ENCODE data around the gene TMEM219.

The TMEM219 gene

DNA sequence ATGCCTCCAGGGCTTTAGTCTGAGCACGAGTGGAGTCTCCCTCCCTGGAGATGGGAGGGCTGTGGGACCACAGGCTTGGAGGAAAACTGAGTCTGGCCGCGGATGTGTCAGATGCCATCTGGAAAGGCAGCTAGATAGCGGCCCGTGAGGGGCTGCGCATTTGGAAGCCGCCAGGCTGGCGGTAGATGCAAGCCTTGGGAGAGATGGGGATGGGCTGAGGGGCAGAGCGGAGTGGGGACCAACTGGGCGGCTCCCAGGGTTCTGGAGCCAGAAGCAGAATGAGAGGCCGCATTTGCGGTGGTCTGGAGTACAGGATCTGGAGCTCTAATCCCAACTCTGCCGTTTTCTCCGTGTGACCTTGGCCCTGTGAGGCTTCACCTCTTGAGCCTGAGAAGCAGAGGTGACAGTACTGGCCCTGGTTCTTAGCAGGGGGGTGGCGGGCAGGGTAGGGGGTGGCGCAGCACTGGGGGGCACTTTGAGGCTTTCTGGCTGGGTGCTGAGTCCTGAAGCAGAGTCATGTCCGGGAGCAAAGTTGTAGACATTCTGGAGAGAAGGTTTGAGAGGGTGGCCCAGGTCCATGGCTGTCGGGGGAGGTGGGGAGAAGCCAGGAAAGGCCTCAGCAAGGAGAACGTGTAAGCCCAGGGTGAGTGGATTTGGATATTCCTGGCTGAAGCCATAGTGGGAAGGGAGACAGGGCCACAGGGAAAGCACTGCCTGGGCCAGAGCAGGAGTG lies 40.9 kb downstream of the TMEM219 start:
- FAIRE-seq (no peak), DNase-seq (ENCODE audit: insufficient read length) (no peak)
- TF ChIP-seq POLR2AphosphoS5 (IDR thresholded peaks at IDR 0.05; ENCODE audit: low read depth, low read length) (no peak), TAF1 (IDR thresholded peaks at IDR 0.05; ENCODE audit: borderline replicate concordance, low read depth, low read length) (no peak), POLR2A (IDR thresholded peaks at IDR 0.05; ENCODE audit: low read depth, low read length) (no peak)

DNA sequence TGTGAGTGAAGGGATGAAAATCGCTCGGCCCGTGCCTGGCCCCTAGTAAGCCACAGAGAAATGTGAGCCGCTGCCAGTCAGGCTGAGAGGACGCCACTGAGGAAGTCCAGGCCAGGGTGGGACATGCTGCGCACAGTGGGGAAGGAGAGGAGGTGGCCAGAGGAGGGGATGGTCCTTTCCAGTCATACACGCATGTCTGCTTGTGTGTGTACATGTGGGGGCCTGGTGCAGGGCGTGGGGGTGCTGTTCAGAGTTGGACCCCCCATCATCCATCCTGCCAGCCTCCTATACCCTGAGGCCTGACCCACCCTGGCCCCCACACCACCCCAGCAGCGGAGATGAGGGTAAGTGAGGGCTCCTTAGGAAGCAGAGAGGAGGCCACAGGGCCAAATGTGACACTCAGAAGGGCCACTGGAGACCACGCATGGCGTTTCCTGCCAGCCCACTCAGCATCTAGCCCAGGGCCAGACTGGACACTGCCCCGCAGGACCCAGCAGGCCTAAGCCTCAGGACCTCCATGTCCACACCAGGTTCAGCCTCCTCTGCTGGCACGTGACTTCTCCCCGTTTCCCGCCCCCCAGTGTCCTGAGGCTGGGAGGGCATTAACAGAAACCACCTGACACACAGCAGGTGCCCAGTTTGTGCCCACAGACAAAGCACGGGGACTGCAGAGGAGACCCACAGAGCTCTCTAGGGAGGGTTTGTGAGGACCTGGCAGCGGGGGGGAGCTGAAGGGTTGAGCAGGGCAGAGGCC lies 42.0 kb downstream of the TMEM219 start:
- no peak for FAIRE-seq
- TF ChIP-seq TAF1 (IDR thresholded peaks at IDR 0.05; ENCODE audit: borderline replicate concordance, low read depth, low read length) (no peak), POLR2A (IDR thresholded peaks at IDR 0.05; ENCODE audit: low read depth, low read length) (no peak), POLR2AphosphoS5 (IDR thresholded peaks at IDR 0.05; ENCODE audit: low read depth, low read length) (no peak)
- no peak for DNase-seq (ENCODE audit: insufficient read length)

DNA sequence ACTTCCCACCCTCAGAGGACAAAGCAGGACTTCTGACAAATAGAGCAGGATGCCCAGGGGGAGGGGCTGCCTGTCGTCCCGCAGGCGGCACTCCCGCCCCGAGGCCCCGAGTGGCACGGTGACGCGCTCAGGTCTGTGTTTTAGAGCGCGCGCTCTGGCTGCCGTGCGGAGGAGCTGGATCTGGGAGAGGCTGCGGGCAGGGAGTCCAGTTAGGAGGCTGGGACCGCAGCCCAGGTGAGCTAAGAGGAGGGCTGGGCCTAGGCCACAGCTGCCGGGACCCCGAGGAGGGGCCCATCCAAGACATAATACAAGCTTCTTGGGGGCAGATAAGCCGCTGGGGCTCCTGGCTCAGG lies 42.5 kb downstream of the TMEM219 start:
- FAIRE-seq (no peak), DNase-seq (ENCODE audit: insufficient read length) (no peak)
- no peak for TF ChIP-seq POLR2A (IDR thresholded peaks at IDR 0.05; ENCODE audit: low read depth, low read length)
- no peak for TF ChIP-seq TAF1 (IDR thresholded peaks at IDR 0.05; ENCODE audit: borderline replicate concordance, low read depth, low read length)
- TF ChIP-seq POLR2AphosphoS5 (IDR thresholded peaks at IDR 0.05; ENCODE audit: low read depth, low read length), result no peak

DNA sequence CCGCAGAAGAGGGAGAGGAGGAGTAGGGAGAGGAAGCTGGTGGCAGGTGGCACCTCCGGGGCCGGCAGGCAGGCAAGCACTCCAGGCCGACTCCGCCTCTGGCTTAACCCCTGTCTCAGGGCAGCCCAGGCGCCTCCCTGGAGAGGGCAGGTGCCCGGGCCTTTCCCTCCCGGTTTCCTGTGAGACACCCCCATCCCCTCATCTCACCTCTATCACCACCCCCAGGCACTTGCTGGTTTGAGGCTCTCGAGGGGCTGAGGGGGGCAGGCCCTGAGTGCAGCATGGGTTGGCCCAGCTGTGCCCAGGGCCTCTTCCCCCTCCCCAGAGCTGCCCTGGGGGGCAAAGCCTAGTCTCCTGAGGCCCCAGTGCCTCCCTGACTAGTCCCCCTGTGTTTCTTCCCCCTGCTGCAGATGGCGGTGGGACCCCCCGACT lies 42.9 kb downstream of the TMEM219 start:
- TF ChIP-seq POLR2AphosphoS5 (IDR thresholded peaks at IDR 0.05; ENCODE audit: low read depth, low read length), result no peak
- no peak for TF ChIP-seq TAF1 (IDR thresholded peaks at IDR 0.05; ENCODE audit: borderline replicate concordance, low read depth, low read length)
- TF ChIP-seq POLR2A (IDR thresholded peaks at IDR 0.05; ENCODE audit: low read depth, low read length), result no peak
- no peak for FAIRE-seq
- DNase-seq (ENCODE audit: insufficient read length), result no peak

DNA sequence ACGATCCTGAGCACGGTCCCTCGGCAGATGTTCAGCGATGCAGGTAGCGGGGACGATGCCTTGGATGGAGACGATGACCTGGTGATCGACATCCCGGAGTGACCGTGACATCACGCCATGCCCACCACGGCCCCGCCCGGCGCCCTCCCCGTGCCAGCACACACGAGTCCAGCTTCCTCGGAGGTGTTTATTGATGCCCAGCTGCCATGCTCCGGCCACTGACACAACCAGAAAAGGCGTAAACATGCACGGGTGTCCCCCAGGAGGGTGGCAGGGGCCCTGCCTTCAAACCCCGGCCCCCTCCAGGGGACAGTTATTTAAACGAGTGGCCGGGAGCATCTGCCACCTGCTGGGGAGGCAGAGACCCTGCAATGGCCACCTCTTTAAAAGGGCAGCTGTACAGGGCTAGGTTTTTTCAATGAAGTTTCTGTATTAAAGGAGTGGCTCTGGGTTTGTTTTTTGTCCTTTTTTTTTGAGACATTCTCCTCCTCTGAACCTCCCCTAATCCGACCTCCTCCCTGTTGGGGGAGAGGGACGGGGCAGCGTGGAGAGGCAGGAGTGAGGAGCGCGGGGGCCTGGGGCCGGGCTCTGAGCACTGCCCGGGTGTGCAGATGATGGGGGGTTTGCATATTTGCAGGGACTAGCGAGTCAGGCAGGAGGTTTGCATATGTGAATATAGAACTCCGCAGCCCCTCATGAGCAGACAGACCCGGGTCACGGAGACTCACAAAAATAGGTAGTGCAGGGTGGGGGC lies 43.6 kb downstream of the TMEM219 start:
- TF ChIP-seq TAF1 (IDR thresholded peaks at IDR 0.05; ENCODE audit: borderline replicate concordance, low read depth, low read length) (no peak), POLR2AphosphoS5 (IDR thresholded peaks at IDR 0.05; ENCODE audit: low read depth, low read length) (no peak), POLR2A (IDR thresholded peaks at IDR 0.05; ENCODE audit: low read depth, low read length) (no peak)
- peak; percentile 81 for DNase-seq (ENCODE audit: insufficient read length)
- no peak for FAIRE-seq

DNA sequence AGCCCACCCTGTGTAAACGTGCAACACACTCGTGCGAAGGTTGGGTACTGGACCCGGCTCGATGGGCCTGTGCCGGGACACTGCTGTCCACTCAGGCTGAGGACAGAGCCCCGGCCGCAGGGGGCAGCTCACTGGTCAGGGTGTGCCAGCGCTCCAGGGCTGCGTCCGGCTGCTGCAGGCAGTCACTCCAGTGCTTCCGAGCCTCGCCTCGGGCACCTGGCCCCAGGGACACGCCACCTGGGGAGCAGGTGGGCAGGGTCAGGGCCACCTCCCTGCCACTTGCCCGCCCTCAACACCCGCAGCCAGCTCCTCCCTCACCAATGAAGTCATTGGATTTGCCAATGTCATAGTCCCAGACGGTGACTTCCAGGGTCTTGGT lies 44.2 kb downstream of the TMEM219 start:
- FAIRE-seq (no peak), DNase-seq (ENCODE audit: insufficient read length) (no peak)
- TF ChIP-seq TAF1 (IDR thresholded peaks at IDR 0.05; ENCODE audit: borderline replicate concordance, low read depth, low read length) (no peak), POLR2AphosphoS5 (IDR thresholded peaks at IDR 0.05; ENCODE audit: low read depth, low read length) (no peak), POLR2A (IDR thresholded peaks at IDR 0.05; ENCODE audit: low read depth, low read length) (no peak)

DNA sequence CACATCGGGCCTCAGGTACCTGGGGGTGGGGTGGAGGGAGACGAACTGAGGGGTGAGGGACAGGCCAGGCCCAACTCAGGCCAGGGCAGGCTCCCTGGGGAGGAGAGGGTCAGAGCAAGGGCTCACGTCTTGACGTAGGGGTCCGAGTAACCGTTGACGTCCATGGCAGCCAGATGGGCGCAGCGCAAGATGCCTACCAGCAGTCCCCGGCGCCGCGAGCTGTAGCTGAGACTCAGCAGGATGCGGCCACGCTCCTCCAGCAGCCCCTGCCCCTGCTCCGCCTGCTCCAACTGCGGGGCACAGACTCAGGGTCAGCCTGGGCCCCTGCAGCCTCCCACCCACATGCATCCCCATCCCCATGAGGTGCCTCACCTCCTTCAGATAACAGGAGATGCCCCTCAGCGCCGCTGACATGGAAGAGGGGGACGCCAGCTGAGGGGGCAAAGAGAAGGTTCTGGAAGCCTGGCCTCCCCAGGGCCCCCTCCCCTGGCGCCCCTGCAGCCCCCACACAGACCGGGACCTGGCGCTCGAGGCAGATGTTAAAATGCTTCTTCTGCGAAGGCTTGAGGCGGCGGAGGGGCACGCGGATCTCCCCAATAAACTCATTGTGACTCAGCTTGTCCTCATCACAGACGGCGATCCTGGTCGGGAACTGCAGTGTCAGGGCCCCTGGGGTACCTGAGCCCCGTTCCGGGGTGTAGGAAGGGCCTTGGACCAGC lies 44.9 kb downstream of the TMEM219 start:
- TF ChIP-seq POLR2AphosphoS5 (IDR thresholded peaks at IDR 0.05; ENCODE audit: low read depth, low read length) (no peak), POLR2A (IDR thresholded peaks at IDR 0.05; ENCODE audit: low read depth, low read length) (no peak), TAF1 (IDR thresholded peaks at IDR 0.05; ENCODE audit: borderline replicate concordance, low read depth, low read length) (no peak)
- FAIRE-seq (no peak), DNase-seq (ENCODE audit: insufficient read length) (no peak)

DNA sequence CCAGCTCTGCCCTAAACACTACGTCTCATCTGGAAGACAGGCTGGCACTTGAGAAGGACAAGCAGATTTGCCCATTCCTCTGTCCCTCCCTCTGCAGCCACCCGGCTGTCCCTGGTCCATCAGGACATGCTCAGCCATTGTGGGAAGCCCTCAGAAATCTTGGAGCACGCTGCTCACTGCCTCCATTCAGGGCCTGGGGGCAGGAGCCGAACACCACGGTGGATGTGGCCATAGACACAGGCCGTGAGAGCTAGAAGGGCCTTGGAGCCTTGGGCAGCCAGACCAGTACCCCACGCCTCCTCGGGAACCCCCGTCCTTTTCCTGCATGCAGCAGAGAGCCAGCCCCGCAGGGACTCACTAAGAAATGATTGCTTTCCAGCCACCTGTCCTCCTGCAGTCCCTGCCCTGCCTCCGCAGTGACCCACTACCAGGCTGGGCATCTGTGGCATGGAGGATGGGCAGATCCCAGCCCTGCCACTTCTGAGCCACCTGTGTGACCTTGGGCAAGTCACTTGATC lies 45.6 kb downstream of the TMEM219 start:
- DNase-seq (ENCODE audit: insufficient read length), result no peak
- no peak for FAIRE-seq
- no peak for TF ChIP-seq TAF1 (IDR thresholded peaks at IDR 0.05; ENCODE audit: borderline replicate concordance, low read depth, low read length)
- TF ChIP-seq POLR2AphosphoS5 (IDR thresholded peaks at IDR 0.05; ENCODE audit: low read depth, low read length), result no peak
- no peak for TF ChIP-seq POLR2A (IDR thresholded peaks at IDR 0.05; ENCODE audit: low read depth, low read length)

DNA sequence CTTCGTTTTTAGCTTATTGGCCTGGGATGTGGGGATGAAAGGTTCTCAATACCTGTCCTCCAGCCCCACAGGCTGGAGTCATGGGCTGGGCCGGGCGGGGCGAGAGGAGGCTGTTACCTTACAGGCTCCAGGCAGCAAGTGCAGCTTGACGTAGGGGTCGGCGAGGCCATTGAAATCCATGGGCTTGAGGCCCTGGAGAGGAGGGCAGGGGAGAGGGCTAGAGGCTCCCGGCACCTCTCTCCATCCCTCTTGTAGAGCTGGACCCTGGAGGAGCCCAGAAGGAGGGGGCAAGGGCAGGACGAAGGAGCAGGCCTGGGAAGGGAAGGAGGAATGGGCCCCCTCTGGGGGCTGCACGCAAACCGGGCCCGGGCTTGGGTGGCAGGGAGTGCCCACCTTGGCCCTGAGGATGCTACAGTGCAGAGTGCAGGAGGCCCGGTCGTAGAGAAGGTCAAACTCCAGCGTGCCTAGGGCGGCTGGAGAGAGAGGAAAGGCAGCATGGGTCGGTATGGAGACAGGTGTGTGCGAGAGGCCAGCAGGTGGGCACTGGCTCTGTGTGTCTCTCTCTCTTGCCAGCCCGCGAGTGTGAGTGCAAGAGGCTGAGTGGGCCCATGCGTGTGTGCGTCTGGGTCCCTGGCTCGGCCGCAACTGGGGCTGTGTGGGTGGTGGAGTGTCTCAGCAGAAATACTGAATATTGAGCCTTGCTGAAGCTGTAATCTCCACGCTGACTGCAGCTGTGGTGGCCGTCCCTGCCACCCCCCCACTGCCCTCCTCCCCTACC lies 47.4 kb downstream of the TMEM219 start:
- FAIRE-seq (no peak), DNase-seq (ENCODE audit: insufficient read length) (no peak)
- TF ChIP-seq POLR2A (IDR thresholded peaks at IDR 0.05; ENCODE audit: low read depth, low read length) (no peak), TAF1 (IDR thresholded peaks at IDR 0.05; ENCODE audit: borderline replicate concordance, low read depth, low read length) (no peak), POLR2AphosphoS5 (IDR thresholded peaks at IDR 0.05; ENCODE audit: low read depth, low read length) (no peak)
